Natural killer cell (primary cell): ENCODE data around the gene PKP4. TPM values are rescaled to one million over a fixed set of nuclear protein-coding genes. Genes with fewer than 3 reads are reported as not detected.

Experiments used
- ATAC-seq, 3 donors: fragments of 150-1000 bp in 2 of 3; fragments of 200-7000 bp in 1 of 3; cut with Tn5 transposase; 1 replicate in 1 of 3; 2 replicates in 2 of 3; pipeline ENCODE4 v1.10.0; 2021; ENCODE audit warnings: mild to moderate bottlenecking in 2 of 3, moderate library complexity in 2 of 3
- DNase-seq, 2 donors: peaks; one replicate each; pipeline versions ENCODE4 v3.0.0 to v3.0.0-alpha.2; 2013 to 2021; ENCODE audit warnings: mixed read lengths in 1 of 2
- H3K27ac ChIP-seq: one replicate; pipeline ENCODE4 v1.5.1; 2013; ENCODE audit warnings: mild to moderate bottlenecking, low read length
- H3K27me3 ChIP-seq: one replicate; pipeline ENCODE4 v1.6.1; 2013; ENCODE audit warnings: low read length; ENCODE audit not compliant: control insufficient read depth, insufficient read depth
- H3K36me3 ChIP-seq: one replicate; pipeline ENCODE4 v1.6.1; 2013; ENCODE audit warnings: low read length; ENCODE audit not compliant: control insufficient read depth, insufficient read depth
- H3K4me1 ChIP-seq: one replicate; pipeline ENCODE4 v1.6.1; 2013; ENCODE audit warnings: low read length; ENCODE audit not compliant: control insufficient read depth, insufficient read depth
- H3K4me3 ChIP-seq: one replicate; pipeline ENCODE4 v1.5.1; 2013; ENCODE audit warnings: low read length
- H3K9me3 ChIP-seq: one replicate; pipeline ENCODE4 v1.6.1; 2013; ENCODE audit warnings: low read length; ENCODE audit not compliant: control insufficient read depth, insufficient read depth
- H3K27ac Mint-ChIP-seq, 2 donors: one replicate each; pipeline ENCODE4 v1.8.0; 2022; ENCODE audit warnings: mild to moderate bottlenecking in 2 of 2, mixed read lengths in 2 of 2, moderate library complexity in 1 of 2
- H3K27me3 Mint-ChIP-seq, 2 donors: one replicate each; pipeline ENCODE4 v1.8.0; 2022; ENCODE audit warnings: low read depth in 2 of 2, mixed read lengths in 2 of 2
- H3K36me3 Mint-ChIP-seq: one replicate; pipeline ENCODE4 v1.8.0; 2022; ENCODE audit warnings: mixed read lengths
- H3K4me1 Mint-ChIP-seq, 2 donors: one replicate each; pipeline ENCODE4 v1.8.0; 2022; ENCODE audit warnings: mixed read lengths in 2 of 2
- H3K4me3 Mint-ChIP-seq: one replicate; pipeline ENCODE4 v1.8.0; 2022; ENCODE audit warnings: mild to moderate bottlenecking, moderate library complexity, mixed read lengths
- H3K9me3 Mint-ChIP-seq, 2 donors: one replicate each; pipeline ENCODE4 v1.8.0; 2022; ENCODE audit warnings: mixed read lengths in 2 of 2
- WGBS: methylation state at CpG from one replicate; pipeline ENCODE4 v1.1.7; 2013; ENCODE audit warnings: missing lambda C conversion rate; ENCODE audit not compliant: insufficient coverage; 5-methylcytosine and 5-hydroxymethylcytosine counted together
- intact Hi-C: fragments of 100-400 bp; cut with micrococcal nuclease; formaldehyde crosslinking; loops from one replicate; pipeline ENCODE4 v1.14.2; 2022
- total RNA-seq, 4 donors: library from RNA; stranded (reverse); fragments of 120-200 nt in 1 of 4; gene quantifications; one replicate each; pipeline versions ENCODE4 v1.2.3 to v1.2.4, GENCODE V29; 2013 to 2022
- TF ChIP-seq, protein P1 (sequence below): fragments of 200-600 bp; IDR thresholded peaks from one replicate; pipeline ENCODE4 v1.8.0; 2022; ENCODE audit warnings: antibody characterized with exemption

PKP4 gene
- total RNA-seq, 3 donors from 2014 or later (not counting 1 experiment from before 2014, with no cell fraction given) = 5.9 to 8.4 (median 7.2) TPM

DNA sequence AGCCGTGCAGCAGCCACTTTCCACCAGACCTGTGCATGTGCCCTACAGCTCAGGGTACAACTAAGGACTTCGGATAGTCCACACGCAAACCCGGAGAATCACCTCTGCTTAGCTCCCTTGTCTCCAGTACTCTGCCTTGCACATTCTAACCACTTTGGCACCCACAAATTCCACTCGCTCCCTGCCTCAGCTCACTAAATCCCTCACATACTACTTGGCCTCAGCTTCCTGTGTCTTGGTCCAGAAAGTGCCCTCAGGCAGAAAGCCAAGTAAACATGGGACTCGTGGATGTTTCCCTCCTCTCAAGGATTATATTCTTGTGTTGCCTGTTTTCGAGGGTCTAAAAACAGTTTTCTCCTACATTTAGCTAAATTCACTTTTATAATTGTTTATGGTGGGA lies 180.6 kb downstream of the PKP4 start:
- intact Hi-C loops = no loop called here
- Histone ChIP-seq H3K9me3 (no peaks in the 10 kb centered on the region), H3K36me3 (peaks cover under 1% of the 10 kb centered on the region), H3K27me3 (no peaks in the 10 kb centered on the region), H3K27ac (no peak overlapping the region), H3K4me3 (no peak overlapping the region), H3K4me1 (no peaks in the 10 kb centered on the region)
- TF ChIP-seq, protein P1, sequence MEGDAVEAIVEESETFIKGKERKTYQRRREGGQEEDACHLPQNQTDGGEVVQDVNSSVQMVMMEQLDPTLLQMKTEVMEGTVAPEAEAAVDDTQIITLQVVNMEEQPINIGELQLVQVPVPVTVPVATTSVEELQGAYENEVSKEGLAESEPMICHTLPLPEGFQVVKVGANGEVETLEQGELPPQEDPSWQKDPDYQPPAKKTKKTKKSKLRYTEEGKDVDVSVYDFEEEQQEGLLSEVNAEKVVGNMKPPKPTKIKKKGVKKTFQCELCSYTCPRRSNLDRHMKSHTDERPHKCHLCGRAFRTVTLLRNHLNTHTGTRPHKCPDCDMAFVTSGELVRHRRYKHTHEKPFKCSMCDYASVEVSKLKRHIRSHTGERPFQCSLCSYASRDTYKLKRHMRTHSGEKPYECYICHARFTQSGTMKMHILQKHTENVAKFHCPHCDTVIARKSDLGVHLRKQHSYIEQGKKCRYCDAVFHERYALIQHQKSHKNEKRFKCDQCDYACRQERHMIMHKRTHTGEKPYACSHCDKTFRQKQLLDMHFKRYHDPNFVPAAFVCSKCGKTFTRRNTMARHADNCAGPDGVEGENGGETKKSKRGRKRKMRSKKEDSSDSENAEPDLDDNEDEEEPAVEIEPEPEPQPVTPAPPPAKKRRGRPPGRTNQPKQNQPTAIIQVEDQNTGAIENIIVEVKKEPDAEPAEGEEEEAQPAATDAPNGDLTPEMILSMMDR = no peak
- WGBS = 97% methylated on average over 5 of the region's 7 CpGs
- Mint-ChIP-seq H3K9me3 (no peaks in the 10 kb centered on the region), H3K27ac (no peak overlapping the region), H3K27me3 (no peaks in the 10 kb centered on the region), H3K4me3 (no peak overlapping the region), H3K4me1 (no peaks in the 10 kb centered on the region), H3K36me3 (no peaks in the 10 kb centered on the region)
- no peak for ATAC-seq
- DNase-seq = no peak

DNA sequence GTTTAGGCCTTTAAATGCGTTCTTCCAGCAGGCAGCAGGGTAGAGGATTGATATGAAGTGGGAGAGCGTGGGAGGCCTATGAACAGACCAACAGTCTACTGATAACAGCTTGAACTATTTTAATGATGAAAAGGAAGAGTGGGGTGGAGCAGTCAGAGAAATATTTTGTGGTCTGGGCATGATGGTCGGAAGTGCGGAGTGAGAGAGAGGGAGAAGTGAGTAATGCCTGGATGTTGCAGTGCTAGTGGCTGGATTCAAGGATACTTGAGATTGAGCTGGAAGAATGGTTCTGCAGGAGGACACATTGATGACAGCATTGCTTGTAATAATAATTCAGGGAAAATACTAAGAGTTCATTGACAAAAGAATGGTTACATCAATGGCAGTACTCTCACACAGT lies 187.4 kb downstream of the PKP4 start:
- Mint-ChIP-seq H3K9me3 (no peaks in the 10 kb centered on the region), H3K27me3 (no peaks in the 10 kb centered on the region), H3K27ac (no peak overlapping the region), H3K36me3 (no peaks in the 10 kb centered on the region), H3K4me3 (no peak overlapping the region), H3K4me1 (no peaks in the 10 kb centered on the region)
- no peaks in the 10 kb centered on the region for H3K4me1 ChIP-seq
- no peaks in the 10 kb centered on the region for H3K27me3 ChIP-seq
- 73% methylated on average over 4 of the region's 4 CpGs for WGBS
- intact Hi-C loops = no loop called here
- ATAC-seq (no peak), DNase-seq (no peak)
- no peaks in the 10 kb centered on the region for H3K9me3 ChIP-seq
- H3K27ac ChIP-seq = no peak overlapping the region
- TF ChIP-seq, protein P1 = no peak
- no peak overlapping the region for H3K4me3 ChIP-seq
- no peaks in the 10 kb centered on the region for H3K36me3 ChIP-seq

DNA sequence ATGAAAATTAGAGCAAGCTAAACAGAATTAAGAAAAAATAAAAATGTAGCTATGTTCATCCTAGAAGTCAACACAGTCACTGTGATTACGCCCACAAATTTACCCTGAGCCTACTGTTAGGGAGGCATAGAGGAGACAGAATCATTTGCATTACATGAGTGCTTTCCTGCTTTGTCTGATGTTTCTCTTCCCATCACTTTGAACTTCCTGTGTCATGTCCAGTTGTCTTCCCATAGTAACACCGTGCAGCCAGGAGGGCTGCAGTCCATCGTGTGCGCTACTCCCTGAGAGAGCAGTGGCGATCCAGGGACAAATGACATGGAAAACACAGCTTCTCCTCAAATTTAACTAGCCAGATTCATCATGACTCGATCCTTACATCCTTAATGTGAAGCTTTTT lies 188.5 kb downstream of the PKP4 start:
- TF ChIP-seq, protein P1 = no peak

DNA sequence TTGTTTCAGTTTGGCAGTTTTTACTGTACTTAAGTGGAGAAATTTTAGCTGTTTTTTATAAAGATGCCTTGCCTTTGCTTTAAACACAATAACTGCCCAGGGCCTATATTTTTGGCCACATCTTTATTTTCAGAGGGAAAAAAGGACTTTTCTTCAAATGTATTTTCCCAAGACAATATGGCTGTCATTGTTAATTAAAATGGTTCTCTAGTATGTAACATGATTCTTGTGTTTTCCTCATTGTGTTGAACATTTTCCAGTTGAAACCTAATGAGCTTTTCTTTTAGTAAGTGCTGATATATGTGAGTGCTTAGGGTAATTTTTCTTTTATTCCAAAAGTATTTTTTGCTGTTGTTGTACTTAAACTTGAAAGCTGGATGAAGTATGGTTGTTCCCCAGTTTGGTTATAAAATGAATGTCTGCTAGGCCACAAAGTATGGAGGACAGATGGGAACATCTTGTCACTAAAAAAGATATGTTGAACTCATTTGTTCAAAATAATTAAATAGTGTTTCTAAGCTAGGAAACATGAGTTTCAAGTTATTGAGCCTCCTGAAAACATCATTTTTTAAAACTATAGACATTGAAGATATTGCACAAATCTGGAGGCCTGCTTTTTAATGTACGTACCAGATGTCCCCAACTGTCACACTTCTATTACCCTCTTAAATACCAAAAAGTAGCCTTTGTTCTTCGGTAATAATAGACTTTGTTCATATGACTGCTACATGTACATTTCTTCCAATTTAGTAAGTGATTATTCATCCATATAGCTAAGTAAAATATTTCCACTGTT lies 190.9 kb downstream of the PKP4 start:
- TF ChIP-seq, protein P1 = no peak
- no peak for ATAC-seq
- Histone ChIP-seq H3K4me1 (no peaks in the 10 kb centered on the region), H3K9me3 (no peaks in the 10 kb centered on the region), H3K4me3 (no peak overlapping the region), H3K36me3 (no peaks in the 10 kb centered on the region), H3K27me3 (no peaks in the 10 kb centered on the region), H3K27ac (no peak overlapping the region)
- WGBS = 91% methylated on average over 1 of the region's 2 CpGs
- intact Hi-C loops = no loop called here
- H3K36me3 Mint-ChIP-seq = no peaks in the 10 kb centered on the region
- H3K27me3 Mint-ChIP-seq = no peaks in the 10 kb centered on the region
- H3K4me1 Mint-ChIP-seq = no peaks in the 10 kb centered on the region
- DNase-seq = no peak
- H3K9me3 Mint-ChIP-seq = no peaks in the 10 kb centered on the region
- H3K4me3 Mint-ChIP-seq = no peak overlapping the region
- no peak overlapping the region for H3K27ac Mint-ChIP-seq

More for the DNA sequence above, 188.5 kb downstream of the PKP4 start:
- no peaks in the 10 kb centered on the region for H3K27me3 ChIP-seq
- ATAC-seq (no peak), DNase-seq (no peak)
- H3K27ac ChIP-seq = no peak overlapping the region
- WGBS = 92% methylated on average over 6 of the region's 6 CpGs
- Mint-ChIP-seq H3K4me1 (no peaks in the 10 kb centered on the region), H3K9me3 (no peaks in the 10 kb centered on the region), H3K27me3 (no peaks in the 10 kb centered on the region), H3K27ac (no peak overlapping the region), H3K4me3 (no peak overlapping the region), H3K36me3 (no peaks in the 10 kb centered on the region)
- H3K4me3 ChIP-seq = no peak overlapping the region
- no peaks in the 10 kb centered on the region for H3K36me3 ChIP-seq
- no peaks in the 10 kb centered on the region for H3K4me1 ChIP-seq
- intact Hi-C loops = no loop called here
- H3K9me3 ChIP-seq = no peaks in the 10 kb centered on the region
